ENCODE measurements around the gene ABTB2.

DNA sequence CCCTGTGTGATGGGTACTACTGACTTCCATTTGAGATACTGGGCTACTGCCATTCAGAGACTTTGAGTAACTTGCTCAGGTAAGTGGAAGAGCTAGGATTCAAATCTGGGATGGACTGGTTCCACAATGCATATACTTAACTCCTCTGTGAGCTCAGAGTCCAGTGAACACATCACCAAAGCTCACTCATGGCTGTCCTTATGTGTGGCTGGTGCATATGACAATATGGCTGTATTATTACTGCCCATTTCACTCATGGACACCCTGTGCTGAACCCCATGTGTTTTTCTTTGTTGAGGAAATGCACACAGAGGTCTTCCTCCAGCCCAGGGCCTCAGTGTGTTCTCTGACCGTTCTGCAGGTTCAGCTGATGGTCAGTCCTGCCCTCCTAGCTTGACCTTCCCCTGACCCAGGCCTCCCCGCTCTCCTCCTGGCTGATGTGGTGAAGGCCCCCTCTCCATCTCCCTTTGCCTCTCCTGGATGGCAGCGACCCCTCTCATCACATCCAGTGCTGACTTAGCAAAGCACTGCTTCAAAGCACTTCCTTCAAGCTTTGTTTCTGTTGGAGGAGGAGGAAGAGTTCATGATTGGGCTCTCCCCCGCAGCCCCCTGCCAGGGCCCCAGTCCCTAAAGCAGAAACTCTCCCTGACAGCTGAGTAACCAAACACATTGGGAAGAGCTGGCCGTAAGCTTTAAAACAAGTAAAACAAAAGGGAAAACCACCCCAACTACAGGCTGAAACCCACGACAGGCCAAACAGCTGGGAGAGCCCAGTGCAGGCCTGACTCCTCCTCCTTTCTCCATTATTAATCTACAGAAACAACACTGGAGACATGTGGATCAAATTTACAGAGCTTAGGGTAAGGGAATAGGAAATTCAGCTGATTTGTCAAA, 151.2 kb downstream of the ABTB2 start:
- TF ChIP-seq, protein P1, sequence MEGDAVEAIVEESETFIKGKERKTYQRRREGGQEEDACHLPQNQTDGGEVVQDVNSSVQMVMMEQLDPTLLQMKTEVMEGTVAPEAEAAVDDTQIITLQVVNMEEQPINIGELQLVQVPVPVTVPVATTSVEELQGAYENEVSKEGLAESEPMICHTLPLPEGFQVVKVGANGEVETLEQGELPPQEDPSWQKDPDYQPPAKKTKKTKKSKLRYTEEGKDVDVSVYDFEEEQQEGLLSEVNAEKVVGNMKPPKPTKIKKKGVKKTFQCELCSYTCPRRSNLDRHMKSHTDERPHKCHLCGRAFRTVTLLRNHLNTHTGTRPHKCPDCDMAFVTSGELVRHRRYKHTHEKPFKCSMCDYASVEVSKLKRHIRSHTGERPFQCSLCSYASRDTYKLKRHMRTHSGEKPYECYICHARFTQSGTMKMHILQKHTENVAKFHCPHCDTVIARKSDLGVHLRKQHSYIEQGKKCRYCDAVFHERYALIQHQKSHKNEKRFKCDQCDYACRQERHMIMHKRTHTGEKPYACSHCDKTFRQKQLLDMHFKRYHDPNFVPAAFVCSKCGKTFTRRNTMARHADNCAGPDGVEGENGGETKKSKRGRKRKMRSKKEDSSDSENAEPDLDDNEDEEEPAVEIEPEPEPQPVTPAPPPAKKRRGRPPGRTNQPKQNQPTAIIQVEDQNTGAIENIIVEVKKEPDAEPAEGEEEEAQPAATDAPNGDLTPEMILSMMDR (IDR thresholded peaks at IDR 0.05) = no peak
- TF ChIP-seq POLR2A (IDR thresholded peaks at IDR 0.05) (no peak), EP300 (IDR thresholded peaks at IDR 0.05) (no peak)
